ENCODE measurements around the gene PLXDC1. TPM values are rescaled to one million over a fixed set of nuclear protein-coding genes. Genes with fewer than 3 reads are reported as not detected.
A peak's percentile ranks its signal among the peaks of the same experiment; 100 is the strongest.

PLXDC1 gene
- total RNA-seq, 1 donor from 2014 or later, result under 0.01 TPM

DNA sequence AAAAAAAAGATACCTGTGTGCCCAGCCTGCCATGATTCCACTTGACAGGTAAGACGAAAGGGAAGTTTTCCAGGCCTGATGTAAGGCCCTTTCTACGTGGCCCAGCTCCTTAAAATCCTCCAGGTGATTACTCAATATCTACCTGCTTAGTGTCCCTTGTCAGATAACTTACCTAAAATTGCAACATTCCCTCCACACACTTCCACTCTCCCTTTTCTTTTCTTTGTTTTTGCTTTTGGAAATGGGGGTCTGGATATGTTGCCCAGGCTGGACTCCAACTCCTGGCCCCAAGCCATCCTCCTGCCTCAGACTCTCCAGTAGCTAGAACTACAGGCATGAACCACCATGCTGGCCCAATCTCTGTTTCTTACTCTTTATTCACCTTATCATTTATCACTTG lies 7.2 kb upstream of the PLXDC1 start:
- no peak overlapping the region for H3K4me3 ChIP-seq (ENCODE audit: low read depth, low read length)
- DNase-seq (ENCODE audit: low read depth), result no peak
- H3K27me3 ChIP-seq (ENCODE audit: control insufficient read depth, insufficient read depth, low read length), result no peaks in the 10 kb centered on the region
- no peak for FAIRE-seq
- H3K36me3 ChIP-seq (ENCODE audit: control insufficient read depth, insufficient read depth, low read length), result no peaks in the 10 kb centered on the region
- TF ChIP-seq, protein P1, sequence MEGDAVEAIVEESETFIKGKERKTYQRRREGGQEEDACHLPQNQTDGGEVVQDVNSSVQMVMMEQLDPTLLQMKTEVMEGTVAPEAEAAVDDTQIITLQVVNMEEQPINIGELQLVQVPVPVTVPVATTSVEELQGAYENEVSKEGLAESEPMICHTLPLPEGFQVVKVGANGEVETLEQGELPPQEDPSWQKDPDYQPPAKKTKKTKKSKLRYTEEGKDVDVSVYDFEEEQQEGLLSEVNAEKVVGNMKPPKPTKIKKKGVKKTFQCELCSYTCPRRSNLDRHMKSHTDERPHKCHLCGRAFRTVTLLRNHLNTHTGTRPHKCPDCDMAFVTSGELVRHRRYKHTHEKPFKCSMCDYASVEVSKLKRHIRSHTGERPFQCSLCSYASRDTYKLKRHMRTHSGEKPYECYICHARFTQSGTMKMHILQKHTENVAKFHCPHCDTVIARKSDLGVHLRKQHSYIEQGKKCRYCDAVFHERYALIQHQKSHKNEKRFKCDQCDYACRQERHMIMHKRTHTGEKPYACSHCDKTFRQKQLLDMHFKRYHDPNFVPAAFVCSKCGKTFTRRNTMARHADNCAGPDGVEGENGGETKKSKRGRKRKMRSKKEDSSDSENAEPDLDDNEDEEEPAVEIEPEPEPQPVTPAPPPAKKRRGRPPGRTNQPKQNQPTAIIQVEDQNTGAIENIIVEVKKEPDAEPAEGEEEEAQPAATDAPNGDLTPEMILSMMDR (IDR thresholded peaks at IDR 0.05; ENCODE audit: insufficient read depth, low read length, severe bottlenecking), result no peak

DNA sequence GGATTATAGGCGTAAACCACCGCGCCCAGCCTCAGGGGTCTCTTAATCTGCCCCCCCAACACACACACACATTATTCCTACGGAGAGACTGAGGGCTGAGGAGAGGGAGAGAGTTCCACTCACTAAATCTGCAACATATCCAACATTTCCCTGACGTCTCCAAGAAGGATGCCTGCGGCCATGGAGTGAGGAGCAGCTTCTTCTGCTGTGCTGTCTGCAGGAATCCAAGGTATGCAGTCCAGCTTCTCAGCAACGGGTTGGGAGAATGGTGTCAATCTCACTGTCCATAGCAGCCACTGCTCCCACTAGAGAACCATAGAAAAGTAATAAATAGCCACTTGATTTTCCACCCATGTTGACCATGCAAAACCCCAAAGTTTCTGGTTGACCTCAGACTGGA lies 5.1 kb upstream of the PLXDC1 start:
- H3K36me3 ChIP-seq (ENCODE audit: control insufficient read depth, insufficient read depth, low read length), result no peaks in the 10 kb centered on the region
- no peak for DNase-seq (ENCODE audit: low read depth)
- FAIRE-seq, result no peak

DNA sequence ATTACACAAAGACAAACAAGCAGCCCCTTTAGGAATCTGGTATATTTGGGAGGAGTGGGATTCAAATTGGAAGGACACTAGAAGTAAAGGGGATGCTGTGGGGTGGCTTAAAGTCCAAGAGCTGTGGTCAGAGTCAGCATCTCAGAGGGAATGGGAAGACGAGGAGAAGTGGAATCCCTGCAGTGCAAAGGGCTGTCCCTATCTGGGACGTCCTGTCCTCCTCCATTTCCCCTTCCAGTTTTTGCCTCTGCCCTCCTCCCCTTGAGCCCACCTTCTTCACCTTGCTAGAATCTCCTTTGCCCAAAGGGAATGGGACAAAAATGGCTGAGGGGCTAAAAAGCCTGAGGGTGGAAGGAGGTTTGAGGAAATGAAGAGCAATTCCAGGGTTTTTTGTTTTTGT lies 4.2 kb upstream of the PLXDC1 start:
- Histone ChIP-seq H3K4me3 (ENCODE audit: low read depth, low read length) (no peak overlapping the region), H3K36me3 (ENCODE audit: control insufficient read depth, insufficient read depth, low read length) (no peaks in the 10 kb centered on the region), H3K27me3 (ENCODE audit: control insufficient read depth, insufficient read depth, low read length) (peaks cover 5% of the 10 kb centered on the region)
- FAIRE-seq (no peak), DNase-seq (ENCODE audit: low read depth) (no peak)
- TF ChIP-seq, protein P1 (IDR thresholded peaks at IDR 0.05; ENCODE audit: insufficient read depth, low read length, severe bottlenecking), result no peak

More for the DNA sequence above, 5.1 kb upstream of the PLXDC1 start:
- TF ChIP-seq, protein P1 (IDR thresholded peaks at IDR 0.05; ENCODE audit: insufficient read depth, low read length, severe bottlenecking), result no peak
- Histone ChIP-seq H3K4me3 (ENCODE audit: low read depth, low read length) (no peak overlapping the region), H3K27me3 (ENCODE audit: control insufficient read depth, insufficient read depth, low read length) (no peaks in the 10 kb centered on the region)

DNA sequence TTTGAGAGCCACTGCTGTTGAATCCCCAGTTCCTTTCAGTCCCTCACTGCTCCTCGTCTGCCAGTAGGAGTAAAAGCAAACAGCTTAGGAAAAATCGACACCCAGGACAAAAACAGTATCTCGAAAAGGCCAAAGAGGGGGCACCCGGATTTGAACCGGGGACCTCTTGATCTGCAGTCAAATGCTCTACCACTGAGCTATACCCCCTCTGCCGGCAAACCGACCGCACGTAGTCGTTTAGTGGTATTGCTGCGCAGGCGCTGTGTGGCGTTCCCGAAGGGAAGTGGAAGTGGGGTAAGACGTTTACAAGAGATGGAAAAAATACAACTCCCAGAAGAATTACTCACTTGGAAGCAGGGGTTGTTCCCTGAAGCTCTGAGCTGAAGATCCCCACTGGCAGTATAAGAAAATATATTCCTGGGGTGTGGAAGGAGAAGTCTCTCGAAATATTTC lies 2.2 kb upstream of the PLXDC1 start:
- Histone ChIP-seq H3K36me3 (ENCODE audit: control insufficient read depth, insufficient read depth, low read length) (no peaks in the 10 kb centered on the region), H3K27me3 (ENCODE audit: control insufficient read depth, insufficient read depth, low read length) (peaks cover 11% of the 10 kb centered on the region), H3K4me3 (ENCODE audit: low read depth, low read length) (peak overlapping the region; percentile 74)
- TF ChIP-seq, protein P1 (IDR thresholded peaks at IDR 0.05; ENCODE audit: insufficient read depth, low read length, severe bottlenecking), result peak; percentile 15
- DNase-seq (ENCODE audit: low read depth), result peak; percentile 75
- FAIRE-seq, result no peak

DNA sequence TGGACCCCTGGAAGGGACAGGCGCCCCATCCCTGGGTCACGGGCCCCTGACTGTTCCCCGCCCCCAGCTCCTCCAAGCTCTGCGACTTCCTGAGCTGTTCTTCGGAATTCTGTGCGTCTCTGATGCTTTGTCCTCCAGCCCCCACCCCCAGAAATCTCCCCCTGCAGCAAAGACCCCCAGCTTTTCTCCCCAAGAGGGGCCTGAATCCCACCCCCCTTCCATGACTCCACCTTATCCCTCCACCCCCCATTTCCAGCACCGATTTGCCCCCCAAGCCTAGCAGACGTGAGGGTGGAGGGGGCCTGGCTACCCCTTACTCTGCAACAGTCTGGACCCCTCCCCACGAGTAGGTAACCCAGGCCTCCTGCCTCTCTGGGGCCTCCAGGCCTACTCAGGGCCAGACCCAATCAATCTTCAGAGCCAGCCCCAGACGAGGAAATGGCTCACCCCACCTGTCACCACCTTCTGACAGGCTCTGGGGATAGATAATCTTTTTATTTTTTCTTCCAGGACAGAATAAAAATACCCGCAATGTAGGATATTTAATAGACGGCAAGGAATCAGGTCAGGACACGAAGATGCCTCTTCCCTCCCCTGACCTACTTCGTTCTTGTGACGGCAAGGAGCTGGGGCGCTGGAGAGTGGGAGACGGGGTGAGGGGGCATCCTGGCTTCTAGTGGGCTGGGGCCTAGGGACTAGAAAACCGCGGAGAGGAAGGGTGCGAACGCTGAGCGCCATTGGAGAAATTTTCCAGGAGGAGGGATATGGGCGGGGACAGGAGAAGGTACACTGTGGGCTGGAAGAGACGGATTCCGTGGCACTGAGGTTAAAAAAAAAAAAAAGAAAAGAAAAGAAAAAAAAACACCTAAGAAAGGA lies 744 bp upstream of the PLXDC1 start:
- H3K36me3 ChIP-seq (ENCODE audit: control insufficient read depth, insufficient read depth, low read length), result no peaks in the 10 kb centered on the region
- H3K4me3 ChIP-seq (ENCODE audit: low read depth, low read length), result peak overlapping the region; percentile 74
- peaks cover 13% of the 10 kb centered on the region for H3K27me3 ChIP-seq (ENCODE audit: control insufficient read depth, insufficient read depth, low read length)
- DNase-seq (ENCODE audit: low read depth), result no peak
- TF ChIP-seq, protein P1 (IDR thresholded peaks at IDR 0.05; ENCODE audit: insufficient read depth, low read length, severe bottlenecking), result no peak
- no peak for FAIRE-seq

Measured in bronchial epithelial cell (primary cell).